Measurements from ENCODE around the gene GLYR1. TPM values are rescaled to one million over a fixed set of nuclear protein-coding genes. Genes with fewer than 3 reads are reported as not detected.

Gene GLYR1
- total RNA-seq, 4 donors from 2014 or later: 44.4 to 56.0 (median 52.0) TPM

DNA sequence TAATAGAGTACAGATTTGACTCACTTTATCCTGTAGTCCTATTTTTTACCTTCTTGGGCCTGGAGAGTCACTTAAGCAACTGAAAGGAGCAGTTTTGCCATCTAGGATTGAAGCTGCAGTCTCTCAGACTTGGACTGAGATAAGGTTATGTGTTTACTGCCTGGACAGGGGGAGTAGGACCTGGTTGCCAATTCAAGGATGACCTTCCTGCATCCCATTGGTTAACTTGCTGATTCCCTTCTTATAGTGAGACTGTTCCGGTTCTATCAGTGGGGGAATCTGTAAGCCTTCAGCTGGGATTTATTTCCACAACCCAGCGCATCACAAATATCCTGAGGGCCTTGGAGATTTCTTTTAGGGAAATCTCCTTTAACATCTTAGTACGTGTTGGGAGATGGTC is 3.1 kb upstream of the GLYR1 start:
- TF ChIP-seq, protein P1, sequence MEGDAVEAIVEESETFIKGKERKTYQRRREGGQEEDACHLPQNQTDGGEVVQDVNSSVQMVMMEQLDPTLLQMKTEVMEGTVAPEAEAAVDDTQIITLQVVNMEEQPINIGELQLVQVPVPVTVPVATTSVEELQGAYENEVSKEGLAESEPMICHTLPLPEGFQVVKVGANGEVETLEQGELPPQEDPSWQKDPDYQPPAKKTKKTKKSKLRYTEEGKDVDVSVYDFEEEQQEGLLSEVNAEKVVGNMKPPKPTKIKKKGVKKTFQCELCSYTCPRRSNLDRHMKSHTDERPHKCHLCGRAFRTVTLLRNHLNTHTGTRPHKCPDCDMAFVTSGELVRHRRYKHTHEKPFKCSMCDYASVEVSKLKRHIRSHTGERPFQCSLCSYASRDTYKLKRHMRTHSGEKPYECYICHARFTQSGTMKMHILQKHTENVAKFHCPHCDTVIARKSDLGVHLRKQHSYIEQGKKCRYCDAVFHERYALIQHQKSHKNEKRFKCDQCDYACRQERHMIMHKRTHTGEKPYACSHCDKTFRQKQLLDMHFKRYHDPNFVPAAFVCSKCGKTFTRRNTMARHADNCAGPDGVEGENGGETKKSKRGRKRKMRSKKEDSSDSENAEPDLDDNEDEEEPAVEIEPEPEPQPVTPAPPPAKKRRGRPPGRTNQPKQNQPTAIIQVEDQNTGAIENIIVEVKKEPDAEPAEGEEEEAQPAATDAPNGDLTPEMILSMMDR (IDR thresholded peaks at IDR 0.05): no peak
- DNase-seq (ENCODE audit: low spot score) (no peak), ATAC-seq (ENCODE audit: low FRiP score) (no peak)

DNA sequence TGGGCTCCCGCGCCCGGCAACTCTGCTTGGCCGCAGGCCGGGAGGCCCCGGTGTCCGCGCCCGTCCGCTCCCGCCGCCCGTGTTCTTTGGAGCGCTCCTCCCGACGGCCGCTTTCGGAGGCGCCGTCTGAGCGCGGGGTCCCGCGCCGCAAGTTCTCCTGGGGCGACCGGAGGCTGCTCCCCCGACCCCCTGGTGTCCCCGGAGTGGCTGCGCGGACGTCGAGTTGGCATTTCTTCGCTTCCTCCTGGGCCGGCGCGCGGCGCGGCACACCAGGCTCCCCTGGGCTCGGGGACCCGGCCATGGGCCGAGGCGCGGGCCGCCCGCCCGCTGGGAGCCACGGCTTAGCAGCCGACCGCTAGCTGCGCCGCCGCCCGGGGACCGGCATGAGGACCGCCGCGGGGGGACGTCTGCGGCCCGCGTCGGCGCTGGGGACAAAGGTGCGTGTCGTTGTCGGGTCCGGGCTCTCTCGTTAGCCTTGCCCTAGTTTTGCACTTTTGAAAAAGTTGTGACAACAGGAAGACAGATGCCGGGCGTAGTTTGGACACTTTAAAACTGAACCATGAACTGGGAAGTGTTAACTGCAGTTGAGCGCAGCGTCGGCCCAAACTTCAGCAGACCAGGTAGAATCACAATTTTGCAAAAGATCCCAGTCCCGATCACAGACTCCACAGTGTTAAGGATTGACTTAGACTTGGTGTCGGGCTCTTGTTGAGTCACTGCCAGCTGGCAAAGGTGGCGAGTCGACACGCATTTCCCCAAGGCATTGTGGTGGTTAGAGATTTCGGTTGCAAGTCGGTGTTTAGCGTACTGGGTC is 893 bp upstream of the GLYR1 start:
- ATAC-seq (ENCODE audit: low FRiP score): peak; percentile 37
- TF ChIP-seq, protein P1 (IDR thresholded peaks at IDR 0.05): no peak
- peak; percentile 33 for DNase-seq (ENCODE audit: low spot score)

DNA sequence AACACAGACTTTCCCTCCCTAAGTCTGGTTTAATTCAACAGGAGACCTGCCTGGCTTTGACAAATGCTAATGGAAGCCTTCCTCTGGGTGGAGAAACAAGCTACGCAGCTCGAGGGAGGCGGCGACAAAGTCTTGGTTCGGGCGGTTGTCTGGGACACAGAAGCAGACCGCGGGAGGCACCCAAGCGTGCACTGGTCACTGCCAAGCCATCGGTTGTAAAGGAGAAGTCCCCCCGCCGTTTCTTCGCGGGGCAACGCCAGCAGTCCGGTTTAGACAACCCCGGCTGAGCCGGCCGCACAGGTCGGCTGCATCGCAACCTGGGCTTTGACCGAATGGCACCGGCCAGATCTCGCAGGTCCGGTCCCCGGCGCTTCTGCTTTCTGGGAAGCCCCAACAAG is 586 bp downstream of the GLYR1 start:
- TF ChIP-seq, protein P1 (IDR thresholded peaks at IDR 0.05): no peak
- ATAC-seq (ENCODE audit: low FRiP score) (peak; percentile 2), DNase-seq (ENCODE audit: low spot score) (peak; percentile 40)

DNA sequence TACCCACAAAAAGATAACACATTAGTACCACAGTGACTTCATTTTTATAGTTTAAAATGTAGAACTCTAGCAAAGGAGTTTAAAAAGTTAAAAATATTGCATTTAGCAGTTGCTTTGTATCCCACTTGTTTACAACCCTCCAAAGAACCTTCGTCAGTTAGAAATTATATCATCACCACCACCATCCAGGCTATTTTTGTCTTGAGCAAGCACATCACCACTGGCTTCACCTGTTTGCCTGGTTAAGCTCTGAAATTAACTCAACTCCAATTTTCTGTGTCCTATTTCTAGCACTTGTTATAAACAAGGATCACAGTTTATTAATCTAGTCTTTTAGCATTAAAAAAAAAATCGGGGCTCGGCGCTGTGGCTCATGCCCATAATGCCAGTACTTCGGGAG is 6.1 kb downstream of the GLYR1 start:
- ATAC-seq (ENCODE audit: low FRiP score) (no peak), DNase-seq (ENCODE audit: low spot score) (no peak)
- TF ChIP-seq, protein P1 (IDR thresholded peaks at IDR 0.05): no peak

DNA sequence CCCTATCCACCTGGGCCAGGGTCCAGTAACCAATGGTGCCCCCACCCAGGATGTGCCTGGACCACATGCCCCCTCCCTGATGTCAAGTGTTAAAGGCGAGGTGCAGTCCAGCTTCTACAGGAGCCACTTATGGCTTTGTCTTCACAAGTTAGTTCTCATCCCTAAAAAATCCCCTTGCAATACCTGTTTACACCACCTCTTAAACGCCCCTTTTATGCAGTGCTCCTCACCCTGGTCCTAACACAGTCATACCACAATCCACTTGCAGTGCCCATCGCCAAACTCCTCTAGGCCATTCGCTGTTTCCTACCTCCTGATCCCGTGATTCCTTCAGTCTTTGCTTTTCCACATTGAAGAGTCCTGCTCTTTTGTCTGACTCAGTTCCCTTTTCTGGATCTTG is 7.1 kb downstream of the GLYR1 start:
- no peak for ATAC-seq (ENCODE audit: low FRiP score)
- TF ChIP-seq, protein P1 (IDR thresholded peaks at IDR 0.05): no peak
- DNase-seq (ENCODE audit: low spot score): no peak

DNA sequence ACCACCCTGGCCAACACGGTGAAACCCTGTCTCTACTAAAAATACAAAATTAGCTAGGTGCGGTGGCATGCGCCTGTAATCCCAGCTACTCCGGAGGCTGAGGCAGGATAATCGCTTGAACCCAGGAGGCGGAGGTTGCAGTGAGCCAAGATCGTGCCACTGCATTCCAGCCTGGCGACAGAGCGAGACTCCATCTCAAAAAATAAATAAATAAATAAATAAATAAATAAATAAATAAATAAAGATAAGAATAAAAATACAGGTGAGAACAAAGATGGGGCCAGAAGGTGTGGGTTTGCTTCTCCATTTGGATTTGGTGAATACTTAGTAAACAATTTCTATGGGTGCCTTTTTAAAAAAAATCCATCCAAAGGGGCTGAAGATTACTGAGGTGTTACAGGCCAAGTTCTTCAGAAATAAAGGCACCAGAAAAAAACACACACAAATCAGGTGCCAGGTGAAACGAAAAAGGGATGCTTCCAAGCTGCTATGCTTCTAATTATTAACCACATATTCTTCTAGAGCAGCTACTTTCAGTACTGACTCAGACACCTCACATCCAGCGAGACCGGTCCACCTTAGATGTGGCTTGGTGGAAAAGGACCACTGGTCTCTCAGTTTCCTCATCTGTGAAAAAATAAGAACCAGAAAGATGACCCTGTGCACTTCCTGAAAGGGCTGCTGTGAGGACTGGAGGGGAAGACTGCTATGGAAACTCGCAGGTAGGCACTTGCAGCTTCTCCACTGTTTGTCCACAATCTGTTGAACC is 9.2 kb downstream of the GLYR1 start:
- DNase-seq (ENCODE audit: low spot score) (no peak), ATAC-seq (ENCODE audit: low FRiP score) (no peak)
- TF ChIP-seq, protein P1 (IDR thresholded peaks at IDR 0.05): no peak
